GM19328 (cell line): ENCODE results near the gene GLIS1.
"Not testable (repeated sequence)": the region's sequence is repeated elsewhere in the genome, so short reads cannot be mapped to it uniquely, and the experiment has no call there.

ENCODE experiments used
- ATAC-seq: cut with Tn5 transposase; IDR thresholded peaks from one replicate; pipeline ENCODE4 v1.9.1; 2021; ENCODE audit warnings: mild to moderate bottlenecking, moderate library complexity; ENCODE audit not compliant: unreplicated experiment

GLIS1 gene

DNA sequence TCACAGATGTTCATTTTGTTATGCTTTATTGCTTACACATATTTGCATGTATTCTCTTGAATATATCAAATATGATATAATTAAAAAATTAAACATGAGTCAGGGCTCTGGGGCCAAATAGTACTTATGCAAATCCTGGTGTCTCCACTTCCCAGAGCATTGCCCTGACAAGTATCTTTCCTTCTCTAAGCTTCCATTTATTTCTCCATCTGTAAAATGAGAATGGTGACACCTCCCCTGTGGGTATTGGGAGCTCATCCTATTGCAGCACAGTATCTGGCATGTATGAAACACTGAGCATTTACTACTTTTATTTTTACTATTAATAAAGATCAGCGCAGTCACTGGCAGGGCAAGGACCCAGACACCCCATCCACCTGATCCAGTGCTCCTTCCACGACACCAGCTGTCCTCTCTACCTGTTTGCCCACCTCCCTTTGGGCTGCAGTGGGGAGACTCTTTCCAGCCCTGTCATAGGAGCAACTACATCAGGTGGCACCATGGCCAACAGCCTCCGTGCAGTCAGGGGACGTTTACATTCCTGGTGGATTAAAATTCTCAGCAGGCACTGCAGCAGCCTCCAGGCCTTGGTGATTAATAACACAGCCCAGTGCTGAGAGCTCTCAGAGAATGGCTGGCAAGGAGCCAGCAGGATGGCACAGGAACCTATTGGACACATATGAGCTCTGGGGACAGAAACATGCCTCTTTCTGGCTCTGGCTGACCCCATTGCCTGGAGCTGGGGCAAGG is 166.7 kb downstream of the GLIS1 start:
- no peak for ATAC-seq

DNA sequence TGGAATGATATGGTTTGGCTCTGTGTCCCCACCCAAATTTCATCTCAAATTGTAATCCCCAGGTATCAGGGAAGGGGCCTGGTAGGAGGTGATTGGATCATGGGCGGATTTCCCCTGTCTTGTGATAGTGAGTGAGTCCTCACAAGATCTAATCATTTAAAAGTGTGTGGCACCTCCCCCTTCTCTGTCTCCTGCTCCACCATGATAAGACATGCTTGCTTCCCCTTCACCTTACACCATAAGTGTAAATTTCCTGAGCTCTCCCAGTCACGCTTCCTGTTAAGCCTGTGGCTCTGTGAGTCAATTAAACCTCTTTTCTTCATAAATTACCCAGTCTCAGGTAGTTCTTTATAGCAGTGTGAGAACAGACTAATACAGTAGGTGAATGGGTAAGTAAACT is 170.4 kb downstream of the GLIS1 start:
- ATAC-seq: no peak

DNA sequence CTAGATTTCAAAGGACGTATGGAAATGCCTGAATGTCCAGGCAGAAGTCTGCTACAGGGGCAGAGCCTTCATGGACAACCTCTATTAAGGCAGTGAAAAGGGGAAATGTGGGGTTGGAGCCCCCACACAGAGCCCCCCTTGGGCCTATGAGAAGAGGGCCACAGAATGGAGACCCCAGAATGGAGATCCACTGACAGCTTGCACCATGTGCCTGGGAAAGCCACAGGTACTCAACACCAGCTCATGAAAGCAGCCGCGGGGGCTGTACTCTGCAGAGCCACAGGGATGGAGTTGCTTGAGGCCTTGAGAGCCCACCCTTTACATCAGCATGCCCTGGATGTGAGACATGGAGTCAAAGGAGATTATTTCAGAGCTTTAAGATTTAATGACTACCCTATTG is 171.1 kb downstream of the GLIS1 start:
- ATAC-seq: no peak

DNA sequence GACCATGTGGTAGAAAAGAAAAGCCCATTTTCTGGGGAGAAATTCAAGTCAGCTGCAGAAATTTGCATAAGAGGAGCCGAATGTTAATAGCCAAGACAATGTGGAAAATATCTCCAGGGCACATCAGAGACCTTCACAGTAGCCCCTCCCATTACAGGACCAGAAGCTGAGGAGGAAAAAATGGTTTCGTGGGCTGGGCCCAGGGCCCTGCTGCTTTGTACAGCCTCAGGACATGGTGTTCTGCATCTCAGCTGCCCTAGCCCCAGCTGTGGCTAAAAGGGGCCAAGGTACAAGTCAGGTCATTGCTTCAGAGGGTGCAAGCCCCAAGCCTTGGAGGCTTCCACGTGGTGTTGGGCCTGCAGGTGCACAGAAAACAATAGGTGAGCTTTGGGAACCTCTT is 171.5 kb downstream of the GLIS1 start:
- no peak for ATAC-seq

DNA sequence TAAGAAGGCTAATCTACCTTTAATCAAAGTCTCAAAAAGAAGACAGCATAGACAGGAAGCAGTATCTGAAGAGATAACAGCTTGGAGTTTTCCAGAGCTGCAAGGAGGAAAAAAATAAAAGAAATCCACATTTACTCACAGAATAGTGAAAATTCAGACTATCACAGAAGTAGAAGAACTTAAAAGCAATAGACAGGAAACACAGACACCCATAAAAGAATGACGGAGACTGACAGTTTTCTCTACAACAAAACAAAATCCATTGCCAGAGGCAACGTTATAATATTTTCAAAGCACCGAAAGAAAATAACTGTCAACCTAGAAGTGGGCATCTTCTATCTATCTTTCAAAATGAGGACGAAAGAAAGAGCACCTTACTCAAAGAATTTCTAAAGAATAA is 175.4 kb downstream of the GLIS1 start:
- no peak for ATAC-seq

DNA sequence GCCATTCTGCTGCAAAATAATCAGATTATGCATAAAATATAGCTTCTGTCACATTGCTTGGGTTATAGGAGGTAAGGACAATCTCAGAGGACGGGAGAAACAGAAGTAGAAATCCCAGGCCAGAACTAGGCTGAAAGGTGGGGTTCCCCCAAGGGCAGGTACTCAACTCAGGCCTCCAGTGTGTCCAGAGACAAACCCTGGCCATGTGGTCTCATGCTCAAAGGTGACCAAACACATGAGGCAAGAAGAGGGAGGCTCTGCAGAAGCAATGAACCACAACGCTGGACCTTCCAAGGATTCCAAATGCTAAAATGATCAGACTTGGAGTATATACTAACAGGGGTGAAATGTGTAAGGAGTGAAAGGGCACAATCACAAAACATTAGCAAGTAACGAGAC is 176.0 kb downstream of the GLIS1 start:
- no peak for ATAC-seq

DNA sequence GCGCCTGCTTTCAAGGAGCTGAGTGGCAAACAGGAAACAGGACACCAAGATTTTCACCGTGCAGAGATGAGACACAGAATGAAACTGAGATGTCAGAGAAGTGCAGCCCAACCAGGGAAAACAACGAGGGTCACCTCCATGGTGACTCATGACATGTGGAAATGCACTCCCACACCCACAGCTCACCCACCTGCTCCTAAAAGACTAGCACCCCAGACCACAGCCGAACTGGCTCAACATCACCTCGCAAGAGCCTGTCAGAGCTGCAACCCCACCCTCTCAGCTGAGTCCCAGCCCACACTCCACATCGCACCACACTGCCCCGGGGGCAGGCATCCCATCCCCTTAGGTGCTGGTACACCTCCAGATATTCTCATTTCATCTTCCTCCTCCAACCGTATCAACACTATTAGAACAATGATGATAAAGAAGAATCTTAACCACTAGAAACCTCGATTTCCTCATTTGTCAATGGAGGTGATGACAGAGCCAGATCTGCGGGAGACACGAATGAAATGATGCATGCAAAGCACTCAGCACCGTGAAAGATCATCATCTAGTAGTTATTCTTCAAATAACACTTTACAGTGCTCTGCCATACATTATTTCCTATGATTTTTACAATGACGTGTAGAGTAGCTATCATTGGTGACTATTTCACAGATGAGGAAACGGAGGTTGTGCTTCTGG is 176.5 kb downstream of the GLIS1 start:
- ATAC-seq: no peak

DNA sequence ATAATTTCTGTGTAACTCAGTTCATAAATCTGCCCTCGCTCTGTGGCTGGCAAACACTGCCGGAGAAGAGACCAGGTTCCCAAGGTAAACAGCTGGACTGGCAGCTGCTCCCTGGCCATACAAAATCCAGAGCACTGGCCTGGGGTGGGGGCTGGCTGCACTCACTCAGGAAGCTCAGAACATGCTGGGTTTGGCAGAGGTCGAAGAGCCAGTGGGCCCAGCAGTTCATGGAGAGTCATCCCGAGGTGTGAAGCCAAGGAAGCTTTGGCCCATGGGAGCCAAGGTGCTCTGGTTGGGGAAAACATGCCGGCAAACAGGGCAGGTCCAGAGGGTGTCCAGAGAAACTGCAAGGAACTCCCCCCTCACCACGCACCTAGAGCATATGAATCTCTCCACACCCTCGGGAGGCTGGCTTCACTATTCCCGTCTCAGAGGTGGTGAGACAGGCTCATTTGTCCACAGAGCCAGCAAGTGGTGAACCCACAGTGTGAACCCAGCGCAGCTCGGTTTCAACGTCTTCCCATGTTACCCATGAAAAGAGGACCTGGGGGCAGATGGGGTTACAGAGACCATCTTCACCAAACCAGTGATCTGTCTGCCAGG is 177.4 kb downstream of the GLIS1 start:
- ATAC-seq: no peak

DNA sequence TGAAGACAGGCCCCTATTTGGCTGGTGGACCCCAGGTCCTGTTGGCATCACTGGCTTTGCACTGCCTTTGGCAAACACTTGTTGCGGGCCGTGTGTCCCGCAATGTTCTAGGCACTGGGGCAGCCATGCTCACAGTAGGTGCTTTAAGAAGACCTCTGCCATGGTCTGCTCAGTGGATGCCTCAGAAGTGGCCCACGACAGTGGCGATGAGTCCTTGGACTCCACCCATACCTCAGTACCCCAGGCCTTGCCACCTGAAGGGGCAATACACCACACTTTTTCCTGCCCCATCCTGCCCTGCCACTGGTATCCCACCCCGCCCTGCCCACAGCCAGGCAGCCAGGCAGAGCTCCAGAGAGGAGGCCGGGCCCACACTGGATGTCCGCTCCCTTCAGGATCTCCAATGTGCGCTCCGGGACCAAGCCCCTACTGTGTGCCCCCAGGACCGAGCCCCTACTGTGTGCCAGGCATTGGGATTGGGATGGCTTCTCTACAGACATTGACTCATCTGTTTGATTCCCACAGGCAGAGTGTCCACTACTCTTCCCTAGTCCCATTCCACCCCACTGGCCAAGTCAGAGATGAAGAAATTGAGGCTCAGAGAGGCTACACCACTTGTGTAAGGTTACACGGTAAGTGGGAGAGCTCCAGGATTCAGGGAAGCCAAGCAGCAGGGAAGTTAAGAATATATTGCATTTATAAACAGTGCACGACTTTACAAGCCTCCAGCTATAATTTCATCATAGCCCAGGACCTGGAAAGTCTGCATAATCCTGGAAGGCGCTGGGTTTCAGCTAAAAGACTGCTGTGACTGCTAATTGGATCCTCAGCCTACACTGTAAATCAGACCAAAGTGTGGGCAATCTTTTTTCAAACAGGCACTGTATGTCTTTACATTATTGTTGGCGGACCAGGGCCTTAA is 178.1 kb downstream of the GLIS1 start:
- no peak for ATAC-seq

DNA sequence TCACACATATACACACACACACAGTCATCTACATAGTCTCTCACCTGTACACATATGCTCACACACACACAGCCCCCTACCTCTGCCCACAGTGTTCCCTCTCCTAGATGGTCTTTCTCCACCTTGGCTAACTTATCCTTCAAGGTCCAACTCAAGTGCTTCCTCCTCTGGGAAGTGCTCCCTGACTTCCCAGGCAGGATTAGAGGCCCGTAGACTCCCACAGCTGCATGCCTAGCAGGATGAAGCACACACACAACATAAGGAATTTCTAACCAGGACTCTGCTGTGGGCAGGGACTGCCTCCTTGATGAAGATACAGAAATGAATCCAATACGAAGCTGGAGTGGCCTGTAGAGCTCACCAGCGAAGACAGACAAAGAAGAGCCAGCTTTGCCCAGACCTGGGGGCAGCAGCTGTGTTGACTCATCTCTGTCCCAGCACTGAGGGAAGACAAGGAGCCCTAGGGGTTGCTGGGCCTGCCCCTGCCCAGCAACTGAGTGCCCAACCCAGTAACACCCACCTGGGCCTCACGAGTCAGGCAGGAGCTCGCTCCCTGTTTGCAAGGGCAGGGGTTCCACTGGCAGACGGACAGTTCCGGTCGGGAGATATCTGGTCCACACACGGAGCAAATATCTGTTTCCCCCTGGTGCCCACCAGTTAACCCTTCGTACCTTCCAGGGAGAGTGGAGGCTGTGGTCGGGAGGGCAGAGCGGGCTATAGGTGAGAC is 178.9 kb downstream of the GLIS1 start:
- no peak for ATAC-seq

DNA sequence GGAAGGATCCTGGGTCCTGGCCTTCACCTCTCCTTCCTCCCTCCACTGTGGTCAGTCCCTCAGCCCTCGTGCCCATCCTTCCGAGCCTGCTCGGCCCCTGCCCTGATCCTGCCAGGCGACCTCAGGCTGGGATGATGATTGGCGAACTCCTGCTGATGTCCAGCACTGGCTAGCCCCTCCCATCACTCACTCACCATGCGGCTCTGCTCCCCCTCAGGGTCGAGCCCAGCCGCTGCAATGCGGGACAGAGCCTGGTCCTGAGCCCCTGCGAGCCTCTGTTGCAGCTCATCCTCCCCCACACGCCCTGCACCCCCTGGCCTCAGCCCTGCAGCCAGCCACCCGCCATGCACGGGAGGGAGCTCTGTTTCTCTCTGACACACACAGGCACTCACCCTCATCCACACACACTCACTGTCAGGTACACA is 179.6 kb downstream of the GLIS1 start:
- no peak for ATAC-seq

DNA sequence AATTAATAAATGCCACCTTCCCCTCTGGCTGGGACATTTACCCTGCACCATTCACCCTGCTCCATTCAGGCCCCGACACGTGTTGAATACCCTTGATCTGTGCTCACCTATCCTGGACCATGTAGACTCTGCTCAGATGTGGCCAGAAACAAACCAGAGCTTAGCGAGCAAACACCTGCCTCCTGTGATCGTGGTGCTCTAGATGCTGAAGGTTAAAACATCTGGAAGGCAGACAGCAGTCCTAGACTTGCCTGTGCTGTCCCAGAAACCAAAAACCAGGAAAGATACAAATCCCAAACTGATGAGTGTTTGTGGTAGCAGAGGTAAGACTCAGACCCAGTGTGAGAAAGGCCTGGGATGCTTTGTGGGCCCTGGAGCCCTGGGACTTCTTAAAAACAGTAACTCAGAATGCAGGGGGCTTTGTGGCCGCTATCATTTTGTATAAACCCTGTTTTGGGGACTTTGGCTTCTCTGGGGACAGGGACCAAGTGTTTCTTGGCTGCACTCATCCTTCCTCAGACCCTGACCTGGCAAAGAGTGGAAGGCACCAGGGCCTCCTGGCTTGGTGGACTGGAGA is 180.1 kb downstream of the GLIS1 start:
- no peak for ATAC-seq

DNA sequence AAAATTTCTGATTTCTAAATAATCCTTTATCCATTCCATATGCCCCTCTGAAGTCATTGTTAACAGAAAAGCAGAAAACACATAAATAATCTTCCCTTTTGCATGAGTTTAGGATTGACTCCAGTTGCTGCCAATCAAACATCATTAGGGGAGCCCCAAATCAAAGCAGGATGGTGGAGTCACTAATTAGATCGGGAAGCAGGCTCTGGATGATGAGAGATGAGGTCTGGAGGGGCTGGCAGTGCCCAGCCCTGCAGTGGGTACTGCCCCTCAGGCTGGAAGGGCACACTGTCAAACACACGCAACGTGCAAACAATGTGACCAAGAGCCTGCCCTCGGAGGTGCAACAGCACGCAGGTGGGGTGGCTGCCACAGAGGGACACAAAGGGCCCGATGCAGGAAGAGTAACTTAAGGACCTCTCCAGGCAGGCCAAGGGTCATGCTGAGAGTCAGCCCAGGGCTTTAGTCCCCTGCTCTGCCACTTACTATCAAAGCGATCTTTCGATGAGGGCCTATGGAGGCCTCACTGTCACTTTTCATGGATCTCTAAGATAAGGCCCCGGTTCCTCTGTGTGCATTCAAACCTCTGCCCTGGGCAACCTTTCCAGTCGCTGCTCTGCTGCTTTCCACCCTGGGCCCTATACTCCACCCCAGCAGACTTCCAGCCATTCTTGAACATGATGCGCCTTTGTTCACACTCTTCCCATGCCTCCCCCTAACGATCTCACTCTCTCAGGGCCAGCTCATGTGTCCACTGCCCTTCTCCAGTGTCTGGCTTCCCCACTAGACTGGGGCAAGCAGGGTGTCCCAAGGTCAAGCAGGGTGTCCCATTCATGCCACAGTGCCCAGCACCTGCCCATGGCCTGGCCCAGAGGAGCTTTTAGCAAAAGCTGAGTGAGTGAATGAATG is 180.9 kb downstream of the GLIS1 start:
- no peak for ATAC-seq

DNA sequence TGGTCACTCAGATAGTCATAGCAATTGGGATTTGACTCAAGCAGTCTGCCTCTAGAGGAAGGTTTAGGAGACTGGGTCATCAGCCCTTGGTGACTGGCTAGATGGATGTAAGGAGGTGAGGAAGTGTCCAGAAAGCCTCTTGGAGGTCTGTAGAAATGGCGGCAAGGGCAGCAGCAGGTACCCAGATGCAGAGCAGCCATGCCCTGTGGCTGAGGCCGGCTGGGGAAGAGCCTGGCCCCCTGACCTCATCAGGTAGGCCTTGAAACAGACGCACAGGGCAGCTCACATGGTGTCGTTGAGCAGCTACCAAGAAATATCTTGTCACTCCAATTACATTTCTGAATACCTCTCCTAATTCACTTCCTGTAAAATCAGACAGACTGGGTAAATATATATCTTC is 181.6 kb downstream of the GLIS1 start:
- no peak for ATAC-seq

DNA sequence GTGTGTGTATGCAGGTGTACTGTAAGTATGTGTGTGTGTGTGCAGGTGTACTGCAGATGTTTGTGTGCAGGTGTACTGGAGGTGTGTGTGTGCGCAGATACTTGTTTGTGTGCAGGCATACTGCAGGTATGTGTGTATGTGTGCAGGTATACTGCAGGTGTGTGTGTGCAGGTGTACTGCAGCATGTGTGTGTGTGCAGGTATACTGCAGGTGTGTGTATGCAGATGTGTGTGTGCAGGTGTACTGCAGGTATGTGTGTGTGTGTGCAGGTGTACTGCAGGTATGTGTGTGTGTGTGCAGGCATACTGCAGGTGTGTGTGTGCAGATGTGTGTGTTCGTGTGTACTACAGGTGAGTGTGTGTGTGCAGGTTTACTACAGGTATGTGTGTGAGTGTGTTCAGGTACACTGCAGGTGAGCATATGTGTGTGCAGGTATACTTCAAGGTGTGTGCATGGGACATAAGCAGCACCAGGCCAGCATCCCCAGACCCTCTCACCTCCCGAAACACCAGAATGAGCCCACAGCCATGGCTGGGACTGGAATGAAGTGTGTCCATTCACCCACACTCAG is 182.2 kb downstream of the GLIS1 start:
- ATAC-seq: no peak

DNA sequence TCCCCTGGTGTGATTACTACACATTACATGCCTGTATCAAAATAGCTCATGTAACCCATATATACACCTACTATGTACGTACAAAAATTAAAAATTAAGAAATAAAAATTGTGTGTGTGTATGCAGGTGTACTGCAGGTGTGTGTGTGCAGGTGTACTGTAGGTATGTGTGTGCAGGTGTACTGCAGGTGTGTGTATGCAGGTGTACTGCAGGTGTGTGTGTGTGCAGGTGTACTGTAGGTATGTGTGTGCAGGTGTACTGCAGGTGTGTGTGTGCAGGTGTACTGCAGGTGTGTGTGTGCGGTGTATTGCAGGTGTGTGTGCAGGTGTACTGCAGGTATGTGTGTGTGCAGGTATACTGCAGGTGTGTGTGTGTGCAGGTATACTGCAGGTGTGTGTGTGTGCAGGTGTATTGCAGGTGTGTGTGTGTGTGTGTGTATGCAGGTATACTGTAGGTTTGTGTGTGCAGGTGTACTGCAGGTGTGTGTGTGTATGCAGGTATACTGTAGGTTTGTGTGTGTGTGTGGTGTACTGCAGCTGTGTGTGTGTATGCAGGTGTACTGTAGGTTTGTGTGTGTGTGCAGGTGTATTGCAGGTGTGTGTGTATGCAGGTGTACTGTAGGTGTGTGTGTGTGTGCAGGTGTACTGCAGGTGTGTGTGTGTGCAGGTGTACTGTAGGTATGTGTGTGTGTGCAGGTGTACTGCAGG is 183.2 kb downstream of the GLIS1 start:
- ATAC-seq: not testable (repeated sequence)

DNA sequence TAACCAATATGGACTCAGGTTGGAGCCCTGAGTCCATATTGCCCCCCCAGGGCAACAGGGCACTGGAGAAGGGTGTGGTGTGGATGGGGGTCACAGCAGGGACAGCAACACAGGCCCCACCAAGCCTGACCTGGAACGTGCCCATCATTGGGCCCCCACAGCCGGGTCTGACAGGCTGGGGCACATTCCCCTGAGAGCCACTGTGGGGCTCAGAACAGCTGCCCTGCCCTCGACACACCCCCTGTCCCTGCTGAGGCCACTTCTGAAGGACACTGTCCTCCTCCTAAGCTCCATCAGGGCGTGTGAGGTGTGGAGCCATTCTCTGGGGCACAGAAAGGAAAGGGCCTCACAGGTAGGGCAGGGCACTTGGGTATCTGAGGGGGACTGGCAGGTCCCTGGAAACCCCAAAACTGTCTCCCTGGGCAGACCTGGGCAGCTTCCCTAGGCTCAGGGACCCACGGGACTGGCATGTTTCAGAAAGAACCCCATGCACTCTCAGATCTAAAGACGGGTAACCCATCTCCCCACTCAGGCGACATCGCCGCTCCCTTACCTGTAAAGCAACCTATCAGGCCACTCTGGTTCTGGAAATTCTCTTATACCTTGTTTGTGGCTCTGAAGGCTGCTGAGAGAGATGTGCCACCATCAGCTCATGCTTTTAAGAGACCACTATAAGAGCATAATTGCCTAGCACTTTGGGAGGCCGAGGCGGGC is 184.2 kb downstream of the GLIS1 start:
- no peak for ATAC-seq
